Stomach smooth muscle (tissue), 2 donors: ENCODE measurements around the gene TRIO.
A peak's percentile ranks its signal among the peaks of the same experiment; 100 is the strongest.
"Not testable (repeated sequence)": the region's sequence is repeated elsewhere in the genome, so short reads cannot be mapped to it uniquely, and the experiment has no call there.

Source experiments
- H3K27ac ChIP-seq: one replicate; pipeline ENCODE4 v1.7.0; 2013; ENCODE audit warnings: mild to moderate bottlenecking, low read length, inconsistent platforms
- H3K27me3 ChIP-seq, 2 donors: one replicate each; pipeline ENCODE4 v1.7.0; 2013; ENCODE audit warnings: low read length in 2 of 2; ENCODE audit not compliant: insufficient read depth in 2 of 2, control insufficient read depth in 1 of 2
- H3K36me3 ChIP-seq, 2 donors: one replicate each; pipeline ENCODE4 v1.7.0; 2013; ENCODE audit warnings: low read length in 2 of 2; ENCODE audit not compliant: control insufficient read depth in 2 of 2, insufficient read depth in 2 of 2
- H3K4me1 ChIP-seq: one replicate; pipeline ENCODE4 v1.7.0; 2013; ENCODE audit warnings: low read length; ENCODE audit not compliant: control insufficient read depth, insufficient read depth
- H3K4me3 ChIP-seq, 2 donors: one replicate each; pipeline ENCODE4 v1.7.0; 2013; ENCODE audit warnings: low read length in 2 of 2
- H3K9ac ChIP-seq, 2 donors: one replicate each; pipeline ENCODE4 v1.7.0; 2013; ENCODE audit warnings: low read length in 2 of 2, mild to moderate bottlenecking in 1 of 2
- H3K9me3 ChIP-seq, 2 donors: one replicate each; pipeline ENCODE4 v1.7.0; 2013; ENCODE audit warnings: low read length in 2 of 2; ENCODE audit not compliant: control insufficient read depth in 2 of 2
- donor health status: healthy.
- donor health status: Pancreatic carcinoma.

The TRIO gene

GRCh38 chr5:14200312-14200990 is 57.3 kb downstream of the TRIO start:
- Histone ChIP-seq H3K36me3 (no peaks in the 10 kb centered on the region), H3K4me1 (peaks cover 35% of the 10 kb centered on the region), H3K4me3 (peak overlapping the region in 1 of 2 donors; percentile 22), H3K9me3 (no peaks in the 10 kb centered on the region), H3K9ac (no peak overlapping the region), H3K27me3 (no peaks in the 10 kb centered on the region), H3K27ac (peak overlapping the region; percentile 41)

- no peaks in the 10 kb centered on the region for H3K9me3 ChIP-seq
- H3K4me1 ChIP-seq: peaks cover 35% of the 10 kb centered on the region
- H3K36me3 ChIP-seq: no peaks in the 10 kb centered on the region
- H3K27me3 ChIP-seq: no peaks in the 10 kb centered on the region
- no peak overlapping the region for H3K9ac ChIP-seq
- no peak overlapping the region for H3K4me3 ChIP-seq
- no peak overlapping the region for H3K27ac ChIP-seq
These were observed 58.3 kb downstream of the TRIO start for GRCh38 chr5:14201325-14202045.

DNA sequence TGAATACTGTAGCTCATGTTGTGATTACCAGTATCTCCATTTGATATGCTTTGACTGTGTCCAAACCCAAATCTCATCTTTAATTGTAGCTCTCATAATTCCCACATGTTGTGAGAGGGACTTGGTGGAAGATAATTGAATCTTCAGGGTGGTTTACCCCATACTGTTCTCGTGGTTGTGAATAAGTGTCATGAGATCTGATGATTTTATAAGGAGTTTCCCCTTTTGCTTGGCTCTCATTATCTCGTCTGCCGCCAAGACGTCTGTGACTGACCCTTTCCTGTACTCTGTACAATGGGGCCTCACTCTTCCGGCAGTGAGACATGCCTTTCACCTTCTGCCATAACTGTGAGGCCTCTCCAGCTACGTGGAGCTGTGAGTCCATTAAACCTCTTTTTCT is 59.3 kb downstream of the TRIO start:
- H3K4me3 ChIP-seq: no peak overlapping the region
- H3K27ac ChIP-seq: no peak overlapping the region
- H3K9ac ChIP-seq: no peak overlapping the region

GRCh38 chr5:14204011-14204670 is 61.0 kb downstream of the TRIO start:
- Histone ChIP-seq H3K27me3 (no peaks in the 10 kb centered on the region), H3K4me3 (no peak overlapping the region), H3K9me3 (no peaks in the 10 kb centered on the region), H3K36me3 (no peaks in the 10 kb centered on the region), H3K9ac (peak overlapping the region in 1 of 2 donors; percentile 48), H3K27ac (peak overlapping the region; percentile 53), H3K4me1 (peaks cover 36% of the 10 kb centered on the region)

More for the DNA sequence above, 59.3 kb downstream of the TRIO start:
- Histone ChIP-seq H3K27me3 (no peaks in the 10 kb centered on the region), H3K4me1 (peaks cover 30% of the 10 kb centered on the region), H3K9me3 (no peaks in the 10 kb centered on the region), H3K36me3 (no peaks in the 10 kb centered on the region)

DNA sequence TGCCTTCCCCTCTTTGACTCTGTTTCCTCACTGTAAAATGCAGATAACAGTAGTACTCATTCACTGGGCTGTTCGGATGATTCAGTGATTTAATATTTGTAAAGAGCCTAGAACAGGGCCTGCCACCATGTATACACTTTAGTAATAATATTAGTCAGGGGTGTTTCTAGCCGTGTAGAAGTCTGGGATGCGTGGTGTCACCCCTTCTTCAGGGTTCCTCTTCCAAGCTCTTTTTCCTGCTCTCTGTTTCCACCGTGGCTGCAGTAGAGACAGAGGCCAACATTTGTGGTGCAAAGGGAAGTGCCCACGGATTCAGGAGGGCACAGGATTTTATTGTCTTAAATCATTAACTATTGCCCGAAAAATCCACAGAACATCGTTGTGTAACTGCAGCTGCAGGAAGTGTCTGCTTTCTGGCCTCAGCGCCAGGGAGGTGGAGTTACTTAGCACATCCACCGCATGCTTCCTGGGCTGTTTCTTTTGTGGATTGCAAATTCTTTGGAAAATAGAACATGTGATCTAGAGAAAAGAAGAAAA is 61.7 kb downstream of the TRIO start:
- peak overlapping the region; percentile 49 to 57 for H3K4me3 ChIP-seq
- H3K9me3 ChIP-seq: no peaks in the 10 kb centered on the region
- peak overlapping the region in 1 of 2 donors; percentile 48 for H3K9ac ChIP-seq
- no peaks in the 10 kb centered on the region for H3K36me3 ChIP-seq
- peaks cover 32% of the 10 kb centered on the region for H3K4me1 ChIP-seq
- H3K27ac ChIP-seq: peak overlapping the region; percentile 53
- H3K27me3 ChIP-seq: no peaks in the 10 kb centered on the region

DNA sequence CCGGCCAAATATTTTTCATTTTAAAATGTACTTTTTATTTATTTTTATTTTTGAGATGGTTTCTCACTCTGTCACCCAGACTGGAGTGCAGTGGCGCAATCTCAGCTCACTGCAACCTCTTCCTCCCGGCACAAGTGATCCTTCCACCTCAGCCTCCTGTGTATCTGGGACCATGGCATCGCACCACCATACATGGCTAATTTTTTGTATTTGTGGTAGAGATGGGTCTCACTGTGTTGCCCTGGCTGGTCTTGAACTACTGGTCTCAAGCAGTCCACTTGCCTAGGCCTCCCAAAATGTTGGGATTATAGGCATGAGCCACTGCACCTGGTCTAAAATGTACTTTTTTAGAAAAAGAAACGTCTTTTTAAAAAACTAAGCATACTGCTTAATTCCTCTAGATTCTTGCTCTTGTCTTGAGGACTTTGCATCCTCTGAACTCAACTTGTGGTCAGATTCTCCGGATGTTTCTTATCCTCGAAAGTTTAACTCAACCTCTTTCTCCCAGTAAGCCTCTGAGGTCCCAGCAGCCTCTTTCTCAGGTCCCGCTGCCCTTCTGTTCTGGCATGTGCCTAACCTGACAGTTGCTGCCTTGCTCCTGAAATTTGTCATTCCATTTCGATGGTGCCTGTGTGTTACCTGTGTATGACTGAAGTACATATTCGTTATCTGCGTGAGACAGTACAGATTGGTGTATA is 63.0 kb downstream of the TRIO start:
- no peaks in the 10 kb centered on the region for H3K9me3 ChIP-seq
- H3K4me1 ChIP-seq: peaks cover 26% of the 10 kb centered on the region
- no peaks in the 10 kb centered on the region for H3K27me3 ChIP-seq
- H3K4me3 ChIP-seq: no peak overlapping the region
- no peaks in the 10 kb centered on the region for H3K36me3 ChIP-seq
- H3K27ac ChIP-seq: no peak overlapping the region
- H3K9ac ChIP-seq: no peak overlapping the region

DNA sequence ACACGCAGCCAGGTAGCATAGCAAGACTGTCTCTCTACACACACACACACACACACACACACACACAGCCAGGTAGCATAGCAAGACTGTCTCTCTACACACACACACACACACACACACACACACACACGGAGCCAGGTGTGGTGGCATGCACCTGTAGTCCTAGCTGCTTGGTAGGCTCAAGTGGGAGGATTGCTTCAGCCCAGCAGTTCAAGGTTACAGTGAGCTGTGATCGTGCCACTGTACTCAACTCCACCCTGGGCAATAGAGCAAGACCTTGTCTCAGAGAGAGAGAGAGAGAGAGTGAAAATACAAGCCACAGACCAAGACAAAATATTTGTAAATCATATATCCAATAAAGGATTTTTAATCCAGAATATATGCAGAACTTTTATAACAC is 64.3 kb downstream of the TRIO start:
- Histone ChIP-seq H3K4me1 (peaks cover 30% of the 10 kb centered on the region), H3K9ac (peak overlapping the region in 1 of 2 donors; percentile 1)
- not testable (repeated sequence) for H3K27ac ChIP-seq, H3K4me3 ChIP-seq, H3K36me3 ChIP-seq, H3K27me3 ChIP-seq, H3K9me3 ChIP-seq

GRCh38 chr5:14208071-14209021 is 65.2 kb downstream of the TRIO start:
- Histone ChIP-seq H3K4me3 (peak overlapping the region; percentile 2 to 45), H3K9ac (peak overlapping the region in 1 of 2 donors; percentile 10)

GRCh38 chr5:14209222-14209822 is 66.2 kb downstream of the TRIO start:
- peak overlapping the region in 1 of 2 donors; percentile 45 for H3K4me3 ChIP-seq
- H3K9me3 ChIP-seq: no peaks in the 10 kb centered on the region
- no peaks in the 10 kb centered on the region for H3K27me3 ChIP-seq
- peaks cover 21% of the 10 kb centered on the region for H3K4me1 ChIP-seq
- no peaks in the 10 kb centered on the region for H3K36me3 ChIP-seq
- peak overlapping the region; percentile 75 for H3K27ac ChIP-seq
- peak overlapping the region in 1 of 2 donors; percentile 10 for H3K9ac ChIP-seq

More at GRCh38 chr5:14208071-14209021, 65.2 kb downstream of the TRIO start:
- Histone ChIP-seq H3K27me3 (no peaks in the 10 kb centered on the region), H3K27ac (peak overlapping the region; percentile 75), H3K36me3 (no peaks in the 10 kb centered on the region), H3K4me1 (peaks cover 28% of the 10 kb centered on the region), H3K9me3 (no peaks in the 10 kb centered on the region)
